Body of pancreas (tissue), 4 donors: Measurements from ENCODE around the gene P3H2. TPM values are rescaled to one million over a fixed set of nuclear protein-coding genes. Genes with fewer than 3 reads are reported as not detected.

Experiments
- ATAC-seq: fragments of 150-250 bp; one replicate; pipeline ENCODE4 v1.9.1; 2016
- DNase-seq, 4 donors: peaks; one replicate each; pipeline ENCODE4 v3.0.0-alpha.2; 2019
- H3K27ac ChIP-seq, 4 donors: fragments of 200-600 bp; sonication (generic); 1 replicate in 3 of 4; 2 replicates in 1 of 4; pipeline versions ENCODE4 v1.5.1 to v1.6.1; 2016 to 2019; ENCODE audit warnings: mild to moderate bottlenecking in 1 of 4, mixed read lengths in 1 of 4, moderate library complexity in 1 of 4
- H3K27me3 ChIP-seq, 2 donors: fragments of 200-600 bp; sonication (generic); one replicate each; pipeline ENCODE4 v1.6.0; 2016; ENCODE audit warnings: mild to moderate bottlenecking in 1 of 2
- H3K36me3 ChIP-seq, 2 donors: fragments of 200-600 bp; sonication (generic); replicated peaks in 1 of 2; 2 replicates each; pipeline ENCODE4 v1.5.1; 2016; ENCODE audit warnings: low read depth in 2 of 2; ENCODE audit not compliant: insufficient read depth in 1 of 2
- H3K4me1 ChIP-seq: fragments of 200-600 bp; sonication (generic); one replicate; pipeline ENCODE4 v1.6.0; 2016
- H3K4me3 ChIP-seq, 2 donors: fragments of 200-600 bp; sonication (generic); 1 replicate in 1 of 2; 2 replicates in 1 of 2; pipeline ENCODE4 v1.5.1; 2016 to 2019
- H3K9me3 ChIP-seq, 3 donors: fragments of 200-600 bp; sonication (generic); 1 replicate in 2 of 3; 2 replicates in 1 of 3; pipeline ENCODE4 v1.5.1; 2016
- CTCF ChIP-seq, 7 experiments: fragments of 450-650 bp in 4 of 7; fragments of 200-600 bp in 3 of 7; sonication (generic) in 3 of 7; IDR thresholded peaks; one replicate each; pipeline ENCODE4 v1.5.1; 2016 to 2019; ENCODE audit warnings: antibody characterized with exemption in 7 of 7
- POLR2A ChIP-seq, 3 donors: fragments of 450-650 bp; IDR thresholded peaks; one replicate each; pipeline ENCODE4 v1.6.1; 2016; ENCODE audit warnings: antibody characterized with exemption in 3 of 3, mild to moderate bottlenecking in 2 of 3
- WGBS, 2 donors: methylation state at CpG; one replicate each; pipeline ENCODE4 v1.1.5; 2017; 5-methylcytosine and 5-hydroxymethylcytosine counted together
- intact Hi-C: fragments of 100-400 bp; cut with DNase I; formaldehyde crosslinking; loops from one replicate; pipeline ENCODE4 v1.15.1; 2023
- total RNA-seq, 2 donors: library from RNA; depleted of rRNA; stranded (reverse); fragments of >200 nt; gene quantifications; one replicate each; pipeline ENCODE4 v1.1.0, GENCODE V29; 2016

Gene P3H2
- total RNA-seq, 2 donors from 2014 or later: 3.0 to 35.5 TPM

DNA sequence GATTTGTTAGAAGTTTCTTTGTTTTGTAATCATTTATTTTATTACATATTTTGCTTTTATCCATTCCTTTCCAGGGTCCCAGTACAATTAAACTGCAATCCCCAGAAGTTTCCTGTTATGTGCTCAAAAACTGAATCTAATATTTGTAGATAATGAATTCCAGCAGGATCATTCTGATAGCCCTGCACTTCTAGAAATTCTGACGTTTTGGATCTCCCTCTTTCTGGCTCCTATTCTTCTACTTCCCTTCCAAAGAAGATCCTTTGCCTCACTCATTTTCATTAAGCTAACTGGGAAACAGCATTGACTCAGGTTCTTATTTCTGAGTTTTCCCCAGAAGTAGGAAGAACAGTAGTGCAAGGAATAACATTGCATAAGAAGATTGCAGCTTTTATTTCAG is 9.9 kb downstream of the P3H2 start:
- 6 to 9% methylated on average over 1 of the region's 1 CpG for WGBS, 2 donors

DNA sequence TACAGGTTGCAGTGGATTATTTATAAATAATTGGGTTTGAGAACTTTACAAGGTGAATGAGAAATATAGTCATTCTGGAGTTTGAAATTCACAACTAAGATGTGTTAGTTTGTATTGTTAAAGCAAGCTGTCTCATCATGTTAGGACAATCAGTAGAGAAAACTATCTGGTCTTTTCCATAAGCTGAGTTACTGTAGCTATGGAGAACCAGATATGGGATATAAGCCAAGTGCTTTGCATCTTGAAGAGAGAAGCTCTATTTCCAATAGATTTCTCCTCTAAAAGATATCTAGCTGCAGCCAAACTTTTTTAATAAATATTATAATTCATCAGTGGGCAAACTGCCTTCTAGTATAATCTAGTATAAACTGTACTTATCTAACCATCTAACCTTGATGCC is 11.3 kb downstream of the P3H2 start:
- Histone ChIP-seq H3K4me3 (no peak overlapping the region), H3K4me1 (peaks cover 7% of the 10 kb centered on the region), H3K9me3 (no peaks in the 10 kb centered on the region), H3K36me3 (no peaks in the 10 kb centered on the region), H3K27ac (no peak overlapping the region), H3K27me3 (no peaks in the 10 kb centered on the region)
- ATAC-seq: no peak
- intact Hi-C loops: no loop called here
- TF ChIP-seq CTCF (IDR thresholded peaks at IDR 0.05): no peak
- no peak for TF ChIP-seq POLR2A (IDR thresholded peaks at IDR 0.05)
- no peak for DNase-seq

More for the DNA sequence above, 9.9 kb downstream of the P3H2 start:
- Histone ChIP-seq H3K9me3 (no peaks in the 10 kb centered on the region), H3K27ac (no peak overlapping the region), H3K36me3 (no peaks in the 10 kb centered on the region), H3K4me1 (peaks cover 7% of the 10 kb centered on the region), H3K4me3 (no peak overlapping the region), H3K27me3 (no peaks in the 10 kb centered on the region)
- no peak for ATAC-seq
- intact Hi-C loops: no loop called here
- no peak for DNase-seq
- no peak for TF ChIP-seq CTCF (IDR thresholded peaks at IDR 0.05)
- no peak for TF ChIP-seq POLR2A (IDR thresholded peaks at IDR 0.05)

GRCh38 chr3:190108804-190109203 is 11.9 kb downstream of the P3H2 start:
- H3K36me3 ChIP-seq: no peaks in the 10 kb centered on the region
- intact Hi-C loops: no loop called here
- TF ChIP-seq CTCF (IDR thresholded peaks at IDR 0.05) (no peak), POLR2A (IDR thresholded peaks at IDR 0.05) (no peak)
- peak overlapping the region in 1 of 4 donors; percentile 20 for H3K27ac ChIP-seq
- DNase-seq: no peak
- H3K27me3 ChIP-seq: no peaks in the 10 kb centered on the region
- no peak overlapping the region for H3K4me3 ChIP-seq
- ATAC-seq: peak; percentile 60
- H3K9me3 ChIP-seq: no peaks in the 10 kb centered on the region
- peaks cover 7% of the 10 kb centered on the region for H3K4me1 ChIP-seq
- 45 to 48% methylated on average over 6 of the region's 6 CpGs for WGBS, 2 donors

DNA sequence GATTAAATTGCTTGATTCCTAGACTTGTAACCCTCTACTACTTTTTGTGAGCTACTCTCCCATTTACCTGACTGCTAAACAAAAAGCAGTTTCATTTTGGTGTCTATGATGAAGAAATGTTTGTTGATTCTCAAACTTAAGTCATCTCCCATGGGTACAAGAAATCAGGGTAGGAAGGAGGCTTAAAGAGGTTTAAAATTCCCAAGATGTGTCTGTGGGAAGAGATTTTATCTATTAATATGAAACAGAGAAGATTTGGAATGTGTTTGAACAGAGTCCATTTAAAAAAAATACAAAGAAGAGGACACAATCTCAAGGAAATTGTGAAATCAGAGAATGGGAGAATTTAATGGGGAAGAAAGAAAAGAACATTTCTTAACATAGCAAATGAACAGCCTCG is 14.8 kb downstream of the P3H2 start:
- H3K4me1 ChIP-seq: peaks cover 7% of the 10 kb centered on the region
- intact Hi-C loops: no loop called here
- H3K36me3 ChIP-seq: no peaks in the 10 kb centered on the region
- no peak overlapping the region for H3K27ac ChIP-seq
- H3K9me3 ChIP-seq: no peaks in the 10 kb centered on the region
- no peak overlapping the region for H3K4me3 ChIP-seq
- ATAC-seq: no peak
- no peak for TF ChIP-seq CTCF (IDR thresholded peaks at IDR 0.05)
- TF ChIP-seq POLR2A (IDR thresholded peaks at IDR 0.05): no peak
- no peak for DNase-seq
- WGBS, 2 donors: 38 to 43% methylated on average over 1 of the region's 1 CpG
- no peaks in the 10 kb centered on the region for H3K27me3 ChIP-seq

DNA sequence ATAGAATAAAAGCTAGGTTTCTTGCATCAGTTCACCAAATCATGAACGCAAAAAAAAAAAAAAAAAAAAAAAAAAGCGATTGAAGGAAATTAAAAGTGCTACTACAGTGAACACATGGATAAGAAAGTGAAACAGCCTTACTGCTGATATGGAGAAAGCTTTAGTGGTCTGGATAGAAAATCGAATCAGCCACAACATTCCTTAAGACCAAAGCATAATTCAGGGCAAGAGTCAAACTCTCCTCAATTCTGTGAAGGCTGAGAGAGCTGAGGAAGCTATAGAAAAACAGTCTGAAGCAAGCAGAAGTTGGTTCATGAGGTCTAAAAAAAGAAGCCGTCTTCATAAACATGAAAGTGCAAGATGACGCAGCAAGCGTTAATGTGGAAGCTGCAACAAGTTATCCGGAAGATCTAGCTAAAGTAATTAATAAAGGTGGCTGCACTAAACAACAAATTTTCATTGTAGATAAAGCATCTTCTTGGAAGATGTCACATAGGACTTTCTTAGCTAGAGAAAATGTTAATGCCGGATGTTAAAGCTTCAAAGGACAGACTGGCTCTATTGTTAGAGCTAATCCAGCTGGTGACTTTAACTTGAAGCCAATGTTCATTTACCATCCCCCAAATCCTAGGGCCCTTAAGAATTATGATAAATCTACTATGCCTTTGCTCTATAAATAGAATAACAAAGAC is 19.2 kb downstream of the P3H2 start:
- DNase-seq (no peak), ATAC-seq (no peak)
- H3K9me3 ChIP-seq: no peaks in the 10 kb centered on the region
- no peaks in the 10 kb centered on the region for H3K36me3 ChIP-seq
- no peak overlapping the region for H3K27ac ChIP-seq
- no peak overlapping the region for H3K4me3 ChIP-seq
- no peak for TF ChIP-seq POLR2A (IDR thresholded peaks at IDR 0.05)
- no peak for TF ChIP-seq CTCF (IDR thresholded peaks at IDR 0.05)
- intact Hi-C loops: no loop called here
- WGBS, 2 donors: 47 to 62% methylated on average over 8 of the region's 8 CpGs
- H3K4me1 ChIP-seq: no peaks in the 10 kb centered on the region
- H3K27me3 ChIP-seq: no peaks in the 10 kb centered on the region
